Right forelimb (tissue), 1 donor: ENCODE data around the gene MIOX.
"Not testable (repeated sequence)": the region's sequence is repeated elsewhere in the genome, so short reads cannot be mapped to it uniquely, and the experiment has no call there.

Experiments used
- DNase-seq: peaks from one replicate; pipeline ENCODE4 v3.0.0-alpha.2; 2018

Gene MIOX

DNA sequence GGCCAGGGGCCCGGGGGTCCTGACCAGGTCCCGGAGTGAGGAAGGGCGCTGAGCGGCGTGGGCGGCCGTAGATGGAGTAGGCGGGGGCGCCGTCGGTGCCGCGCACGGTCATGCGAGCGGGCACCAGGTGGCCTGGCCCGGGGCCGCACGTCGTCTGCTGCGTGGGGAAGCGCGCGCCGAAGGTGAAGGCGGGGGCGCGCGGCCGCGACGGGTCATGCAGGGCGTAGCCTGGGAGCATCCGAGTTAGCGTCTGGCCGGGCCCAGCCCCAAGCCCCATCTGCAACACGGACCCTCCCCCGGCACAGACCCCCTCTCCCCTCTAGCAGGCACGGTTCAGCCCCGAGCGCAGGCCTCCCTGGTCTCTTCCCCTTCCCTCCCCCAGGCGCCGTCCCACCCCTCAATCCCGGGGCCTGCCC is 44.9 kb downstream of the MIOX start:
- DNase-seq = no peak

DNA sequence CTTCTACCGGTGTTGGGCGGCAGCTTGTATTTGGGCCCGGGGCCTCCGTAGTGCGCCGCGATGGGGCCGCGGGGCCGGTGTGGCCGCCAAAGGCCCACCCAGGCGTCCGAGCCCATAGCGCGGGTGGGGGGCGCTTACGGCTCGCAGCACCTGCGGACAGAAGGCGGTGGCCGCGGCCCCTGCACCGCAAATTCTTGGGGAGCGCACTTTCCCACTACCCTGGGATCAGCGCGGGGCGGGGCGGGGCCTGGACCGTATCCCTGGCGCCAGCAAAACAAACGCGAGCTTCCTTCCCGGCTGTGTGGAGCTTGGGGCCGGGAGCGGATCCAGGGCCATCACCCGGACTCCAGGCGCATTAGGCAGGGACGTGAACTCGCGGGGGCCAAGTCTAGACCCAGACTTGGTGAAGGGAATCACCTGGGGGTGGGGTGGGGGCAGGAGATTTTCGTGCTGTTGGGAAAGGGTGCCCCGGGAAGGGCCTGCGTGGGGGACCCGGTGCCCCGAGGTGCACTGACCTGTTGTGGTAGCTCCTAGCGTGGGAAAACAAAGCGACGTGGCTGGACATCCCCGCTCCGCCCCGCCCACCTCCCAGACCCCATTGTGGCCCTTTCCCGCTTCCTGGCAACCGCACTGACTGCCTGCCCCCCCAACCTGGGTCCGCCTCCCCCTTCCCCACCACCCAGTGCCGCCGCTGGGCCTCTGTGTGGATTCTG is 45.5 kb downstream of the MIOX start:
- peak; percentile 85 for DNase-seq

DNA sequence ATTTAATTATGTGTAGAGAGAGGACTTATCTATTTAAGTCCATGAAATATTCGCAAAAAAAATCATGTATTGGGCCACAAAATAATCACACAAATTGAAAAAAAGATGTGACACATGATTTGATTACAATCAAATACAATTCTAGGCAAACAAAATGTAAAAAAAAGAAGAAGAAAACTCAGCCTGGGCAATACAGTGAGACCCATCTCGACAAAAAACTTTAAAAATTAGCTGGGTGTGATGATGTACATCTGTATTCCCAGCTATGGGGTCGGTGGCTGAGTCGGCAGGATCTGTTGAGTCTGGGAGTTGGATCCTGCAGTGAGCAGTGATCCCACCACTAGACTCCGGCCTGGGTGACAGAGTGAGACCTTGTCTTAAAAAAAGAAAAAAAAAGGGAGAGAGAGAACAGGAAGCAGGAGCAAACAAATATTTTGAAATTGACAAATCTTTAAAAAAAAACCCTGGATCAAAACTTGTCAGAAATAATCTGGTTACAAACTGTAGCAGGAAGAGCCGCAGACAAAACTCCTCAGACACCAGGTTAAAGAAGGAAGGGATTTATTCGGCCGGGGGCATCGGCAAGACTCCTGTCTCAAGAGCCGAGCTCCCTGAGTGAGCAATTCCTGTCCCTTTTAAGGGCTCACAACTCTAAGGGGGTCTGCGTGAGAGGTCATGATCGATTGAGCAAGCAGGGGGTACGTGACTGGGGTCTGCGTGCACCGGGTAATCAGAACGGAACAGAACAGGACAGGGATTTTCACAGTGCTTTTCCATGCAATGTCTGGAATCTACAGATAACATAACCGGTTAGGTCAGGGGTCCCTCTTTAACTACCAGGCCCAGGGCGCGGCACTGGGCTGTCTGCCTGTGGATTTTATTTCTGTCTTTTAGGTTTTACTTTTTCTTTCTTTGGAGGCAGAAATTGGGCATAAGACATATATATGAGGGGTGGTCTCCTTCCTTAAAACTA is 46.5 kb downstream of the MIOX start:
- no peak for DNase-seq

DNA sequence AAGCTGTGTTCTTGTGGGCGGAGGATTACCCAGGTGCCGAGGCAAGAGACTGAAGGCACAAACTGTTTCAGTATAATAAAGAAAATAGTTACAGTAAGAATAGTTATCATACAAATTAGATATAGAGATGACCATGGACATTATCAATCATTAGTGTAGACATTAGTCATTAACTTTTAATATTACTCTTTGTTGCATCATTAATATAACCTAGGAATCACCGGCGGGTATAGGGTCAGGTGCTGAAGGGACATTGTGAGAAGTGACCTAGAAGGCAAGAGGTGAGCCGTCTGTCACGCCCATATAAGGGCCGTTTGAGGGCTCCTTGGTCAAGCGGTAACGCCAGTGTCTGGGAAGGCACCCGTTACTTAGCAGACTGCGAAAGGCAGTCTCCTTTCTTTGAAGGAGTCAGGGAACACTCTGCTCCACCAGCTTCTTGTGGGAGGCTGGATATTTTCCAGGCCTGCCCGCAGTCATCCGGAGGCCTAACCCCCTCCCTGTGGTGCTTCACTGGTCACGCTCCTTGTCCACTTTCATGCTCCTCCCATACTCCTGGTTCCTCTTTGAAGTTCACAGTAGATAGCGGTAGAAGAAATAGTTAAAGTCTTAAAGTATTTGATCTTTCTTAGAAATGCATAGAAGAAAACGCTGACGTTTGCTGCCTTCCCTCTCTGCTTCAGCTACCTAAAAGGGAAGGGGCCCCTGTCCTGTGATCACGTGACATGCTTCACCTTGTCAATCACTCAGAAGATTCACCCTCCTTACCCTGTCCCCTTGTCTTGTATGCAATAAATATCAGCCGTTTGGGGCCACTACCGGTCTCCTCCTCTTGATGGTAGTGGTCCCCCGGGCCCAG is 47.4 kb downstream of the MIOX start:
- DNase-seq = not testable (repeated sequence)

DNA sequence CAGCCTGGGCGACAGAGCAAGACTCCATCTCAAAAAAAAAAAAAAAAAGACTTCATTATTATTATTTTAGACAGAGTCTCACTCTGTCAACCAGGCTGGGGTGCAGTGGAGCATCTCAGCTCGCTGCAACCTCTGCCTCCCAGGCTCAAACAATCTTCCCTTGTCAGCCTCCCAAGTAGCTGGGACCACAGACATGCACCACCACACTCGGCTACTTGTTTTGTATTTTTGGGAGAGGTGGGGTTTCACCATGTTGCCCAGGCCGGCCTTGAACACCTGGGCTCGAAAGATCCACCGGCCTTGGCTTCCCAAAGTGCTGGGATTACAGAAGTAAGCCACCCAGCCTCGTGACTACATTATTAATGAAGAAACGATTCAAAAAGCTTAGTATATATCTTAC is 48.5 kb downstream of the MIOX start:
- DNase-seq = no peak

DNA sequence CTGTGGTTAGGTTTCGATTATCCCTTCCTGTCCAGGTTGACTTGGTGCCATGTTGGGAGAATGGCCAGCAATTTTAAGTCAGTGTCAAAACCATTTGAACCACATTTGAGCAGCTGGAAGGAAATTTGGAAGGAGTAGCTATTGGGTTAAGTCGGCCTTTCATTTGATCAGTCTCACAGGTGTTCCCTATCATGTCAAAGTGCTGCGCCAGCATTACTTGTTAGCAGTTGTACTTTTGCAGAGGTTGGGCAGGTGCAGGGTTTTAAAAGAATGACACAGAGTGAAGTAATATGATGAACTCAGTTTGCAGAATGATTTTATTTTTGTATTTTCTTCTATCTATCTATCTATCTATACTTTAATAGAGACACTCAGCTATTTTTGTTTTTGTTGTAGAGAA is 49.6 kb downstream of the MIOX start:
- no peak for DNase-seq

DNA sequence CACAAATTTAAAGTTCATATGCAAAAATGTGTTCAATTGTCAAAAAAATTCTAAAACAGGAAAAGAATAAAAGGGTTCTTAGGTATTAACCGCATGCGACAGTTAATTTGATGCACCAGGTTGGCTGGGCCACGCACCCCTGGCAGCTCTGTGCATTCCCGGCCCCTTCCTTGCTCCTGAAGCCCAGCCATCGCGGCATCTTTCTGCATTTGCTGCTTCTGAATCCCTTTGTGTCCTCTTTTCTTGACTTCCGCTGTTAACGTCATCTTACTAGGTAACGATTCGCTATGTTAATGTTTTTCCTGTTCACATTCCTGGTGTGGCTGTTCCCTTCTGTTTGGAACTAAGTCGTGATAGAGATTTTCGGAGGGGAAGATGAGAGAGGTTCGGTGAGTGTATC is 51.1 kb downstream of the MIOX start:
- DNase-seq = no peak
